MM.1S (cell line): Measurements from ENCODE around the gene POP7.

Source experiments
- CTCF ChIP-seq: fragments of 300-600 bp; sonication (generic); IDR thresholded peaks from 2 replicates; pipeline ENCODE4 v1.5.1; 2016; ENCODE audit warnings: antibody characterized with exemption, low read length, mixed read lengths
- EZH2phosphoT487 ChIP-seq: fragments of 300-600 bp; sonication (generic); IDR thresholded peaks from 2 replicates; pipeline ENCODE4 v1.6.1; 2018; ENCODE audit warnings: antibody characterized with exemption, low read length

DNA sequence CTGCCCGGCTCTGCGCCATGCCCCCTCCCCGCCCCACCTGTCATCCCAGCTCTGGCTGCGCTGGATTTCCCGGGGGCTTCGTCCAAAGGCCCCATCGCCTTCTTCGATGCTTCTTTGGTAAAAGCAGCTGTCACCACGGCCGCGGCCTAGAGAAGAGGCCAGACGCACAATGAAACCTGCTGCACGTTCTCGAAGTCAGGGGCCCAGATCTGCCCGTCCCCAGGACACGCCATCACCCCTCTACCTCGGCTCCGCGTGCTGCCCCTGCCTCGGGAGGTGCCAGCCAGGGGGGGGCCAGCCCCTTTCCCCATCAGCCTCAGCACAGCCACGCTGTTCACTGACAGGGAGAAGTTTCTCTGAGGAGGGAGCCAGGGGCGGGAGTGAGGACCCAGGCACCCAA is 18.7 kb upstream of the POP7 start:
- TF ChIP-seq CTCF: no peak
- TF ChIP-seq EZH2phosphoT487: no peak
